ENCODE results near the gene IRAK3. TPM values are rescaled to one million over a fixed set of nuclear protein-coding genes. Genes with fewer than 3 reads are reported as not detected.
"Not testable (repeated sequence)": the region's sequence is repeated elsewhere in the genome, so short reads cannot be mapped to it uniquely, and the experiment has no call there.

The IRAK3 gene
- total RNA-seq, 4 donors from 2014 or later = 12.2 to 21.5 (median 13.6) TPM

- no peak for DNase-seq (ENCODE audit: extremely low spot score)
- peak overlapping the region; percentile 78 to 97 (median 88) for H3K4me3 ChIP-seq
- H3K9me3 ChIP-seq = no peaks in the 10 kb centered on the region
- TF ChIP-seq POLR2A (IDR thresholded peaks at IDR 0.05; ENCODE audit: low read depth) (no peak), CTCF (IDR thresholded peaks at IDR 0.05) (no peak)
- intact Hi-C loops (cut with DNase I) = loop anchor here (5.0 kb wide), 1 partner anchor 36 kb away; the partner anchor contains the start of gene LLPH
- whole genome bisulfite sequencing = 75% methylated on average over 8 of the region's 8 CpGs
- peaks cover 12 to 29% (median 21%) of the 10 kb centered on the region in 4 donors for H3K4me1 ChIP-seq
- peaks cover 0 to 8% (median 0%) of the 10 kb centered on the region in 4 donors for H3K36me3 ChIP-seq
- H3K27me3 ChIP-seq = no peaks in the 10 kb centered on the region
- H3K27ac ChIP-seq (replicated peaks in 1 of 4) = peak overlapping the region; percentile 98 to 100 (median 98)
These were observed 20.6 kb upstream of the IRAK3 start for GRCh38 chr12:66168410-66168809.

DNA sequence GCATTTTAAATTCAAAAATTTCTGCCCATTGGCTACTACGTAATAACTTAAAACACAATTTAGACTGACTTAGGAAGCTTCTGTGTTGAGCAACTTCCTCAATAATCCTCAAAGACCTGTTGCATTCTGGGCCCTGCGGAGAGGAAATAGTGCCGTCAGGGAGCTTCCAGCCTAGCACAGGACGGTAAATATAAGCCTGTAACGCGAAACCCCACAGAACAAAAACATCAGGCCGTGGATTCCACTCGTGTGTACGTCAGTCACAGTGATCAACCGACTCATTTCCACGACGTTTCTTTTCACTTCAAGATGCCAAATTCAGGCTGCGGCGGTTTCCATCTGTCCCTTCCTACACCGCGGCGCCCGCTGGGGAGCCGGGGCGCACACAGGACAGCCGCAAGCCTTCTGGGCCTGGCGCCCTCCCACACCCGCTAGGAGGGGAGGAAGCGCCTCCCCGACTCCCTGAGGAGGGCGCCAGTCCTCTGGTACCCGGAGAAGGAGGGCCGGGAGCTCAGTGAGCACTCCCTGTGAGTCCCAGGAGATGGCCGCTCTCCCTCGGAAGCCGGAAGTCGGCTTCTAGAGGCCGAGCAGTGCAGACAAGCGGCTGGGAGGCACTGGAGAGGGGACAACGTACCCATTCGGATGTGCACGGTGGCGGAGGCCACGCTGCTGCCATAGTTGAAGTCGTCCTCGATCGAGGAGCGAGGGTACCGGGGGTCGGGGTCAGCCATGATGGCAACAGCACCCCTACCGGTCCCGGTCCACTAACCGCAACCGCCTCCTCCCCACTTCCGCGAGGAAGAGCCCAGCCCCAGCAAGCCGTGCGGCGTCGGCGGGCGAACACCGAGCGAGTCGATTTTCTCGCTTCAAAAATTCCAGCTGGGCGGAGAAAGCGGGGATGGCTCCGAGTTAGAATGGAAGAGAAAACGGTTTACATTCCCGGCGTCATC lies 19.5 kb upstream of the IRAK3 start, which contains the start of gene TMBIM4:
TMBIM4 (minus strand) TSS at position 776 of the 950 bp plus-strand sequence; CDS start at position 731, 45 bp downstream.
- peaks cover 0 to 8% (median 0%) of the 10 kb centered on the region in 4 donors for H3K36me3 ChIP-seq
- DNase-seq (ENCODE audit: extremely low spot score) = peak; percentile 96
- intact Hi-C loops (cut with DNase I) = loop anchor here (5.0 kb wide), 1 partner anchor 37 kb away; the partner anchor contains the start of gene LLPH
- under 1% methylated on average over 42 of the region's 67 CpGs for WGBS
- no peaks in the 10 kb centered on the region for H3K9me3 ChIP-seq
- peak within 1 kb of the TSS; percentile 98 to 100 (median 98) for H3K27ac ChIP-seq (replicated peaks in 1 of 4)
- peaks cover 12 to 29% (median 21%) of the 10 kb centered on the region in 4 donors for H3K4me1 ChIP-seq
- H3K4me3 ChIP-seq = peak within 1 kb of the TSS; percentile 78 to 97 (median 88)
- H3K27me3 ChIP-seq = no peaks in the 10 kb centered on the region
- TF ChIP-seq EP300 (IDR thresholded peaks at IDR 0.05) = no peak
- peak; percentile 35 to 67 (median 39) for TF ChIP-seq CTCF (IDR thresholded peaks at IDR 0.05)
- peak; percentile 89 for TF ChIP-seq POLR2AphosphoS5 (IDR thresholded peaks at IDR 0.05)
- TF ChIP-seq POLR2A (IDR thresholded peaks at IDR 0.05; ENCODE audit: low read depth) = peak; percentile 63

DNA sequence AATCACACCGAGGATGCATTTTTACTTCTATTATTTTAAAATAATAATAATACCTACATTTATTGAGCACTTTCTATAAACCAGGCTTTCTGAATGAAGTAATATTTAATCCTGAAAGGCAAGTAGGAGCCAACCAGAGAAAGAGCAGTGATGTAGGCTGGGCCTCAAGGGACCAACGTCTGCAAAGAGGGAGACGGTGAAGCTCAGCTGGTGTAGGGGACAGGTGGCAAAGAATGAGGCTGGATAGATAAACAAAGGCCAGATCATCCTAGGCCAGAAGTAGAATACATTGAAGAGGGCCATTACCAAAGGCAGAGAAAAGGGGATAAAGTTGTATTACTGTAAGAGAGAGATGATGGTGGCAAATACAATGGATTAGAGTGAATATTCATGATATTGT lies 18.4 kb upstream of the IRAK3 start:
- intact Hi-C loops (cut with DNase I) = no loop called here
- Histone ChIP-seq H3K36me3 (peaks cover 0 to 6% (median 0%) of the 10 kb centered on the region in 4 donors), H3K9me3 (no peaks in the 10 kb centered on the region), H3K27ac (replicated peaks in 1 of 4) (peak overlapping the region; percentile 98 to 100 (median 98)), H3K4me3 (peak overlapping the region; percentile 78 to 97 (median 88)), H3K27me3 (no peaks in the 10 kb centered on the region), H3K4me1 (peaks cover 12 to 29% (median 21%) of the 10 kb centered on the region in 4 donors)
- no peak for DNase-seq (ENCODE audit: extremely low spot score)
- no peak for TF ChIP-seq CTCF (IDR thresholded peaks at IDR 0.05)
- TF ChIP-seq POLR2A (IDR thresholded peaks at IDR 0.05; ENCODE audit: low read depth) = no peak
- no peak for TF ChIP-seq POLR2AphosphoS5 (IDR thresholded peaks at IDR 0.05)
- TF ChIP-seq EP300 (IDR thresholded peaks at IDR 0.05) = no peak
- 98% methylated on average over 3 of the region's 3 CpGs for WGBS

DNA sequence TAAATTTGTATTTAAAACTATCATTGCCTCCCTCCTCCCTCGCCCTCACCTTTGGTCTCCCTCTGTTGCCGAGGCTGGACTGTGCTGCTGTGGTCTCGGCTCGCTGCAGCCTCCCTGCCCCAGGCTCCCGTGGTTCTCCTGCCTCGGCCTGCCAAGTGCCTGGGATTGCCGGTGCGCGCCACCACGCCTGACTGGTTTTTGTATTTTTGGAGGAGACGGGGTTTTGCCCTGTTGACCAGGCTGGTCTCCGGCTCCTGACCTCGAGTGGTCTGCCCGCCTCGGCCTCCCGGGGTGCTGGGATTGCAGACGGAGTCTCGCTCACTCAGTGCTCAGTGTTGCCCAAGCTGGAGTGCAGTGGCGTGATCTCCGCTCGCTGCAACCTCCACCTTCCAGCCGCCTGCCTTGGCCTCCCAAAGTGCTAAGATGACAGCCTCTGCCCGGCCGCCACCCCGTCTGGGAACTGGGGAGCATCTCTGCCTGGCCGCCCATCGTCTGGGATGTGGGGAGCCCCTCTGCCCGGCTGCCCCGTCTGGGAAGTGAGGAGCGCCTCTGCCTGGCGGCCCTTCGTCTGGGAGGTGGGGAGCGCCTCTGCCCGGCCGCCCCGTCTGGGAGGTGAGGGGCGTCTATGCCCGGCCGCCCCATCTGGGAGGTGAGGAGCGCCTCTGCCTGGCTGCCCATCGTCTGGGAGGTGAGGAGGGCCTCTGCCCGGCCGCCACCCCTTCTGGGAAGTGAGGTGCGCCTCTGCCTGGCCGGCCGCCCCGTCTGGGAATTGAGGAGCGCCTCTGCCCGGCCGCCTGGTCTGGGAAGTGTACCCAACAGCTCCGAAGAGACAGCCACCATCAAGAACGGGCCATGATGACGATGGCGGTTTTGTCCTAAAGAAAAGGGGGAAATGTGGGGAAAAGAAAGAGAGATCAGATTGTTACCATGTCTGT lies 14.4 kb upstream of the IRAK3 start:
- H3K4me1 ChIP-seq = peaks cover 0 to 11% (median 5%) of the 10 kb centered on the region in 4 donors
- 96% methylated on average over 32 of the region's 54 CpGs for WGBS
- peaks cover 0 to 10% (median 0%) of the 10 kb centered on the region in 4 donors for H3K27me3 ChIP-seq
- intact Hi-C loops (cut with DNase I); H3K36me3 ChIP-seq; DNase-seq (ENCODE audit: extremely low spot score); H3K9me3 ChIP-seq; H3K4me3 ChIP-seq; H3K27ac ChIP-seq (replicated peaks in 1 of 4): not testable (repeated sequence)

Data from esophagus muscularis mucosa (tissue), 4 donors.